Measurements from ENCODE around the gene ISX. TPM values are rescaled to one million over a fixed set of nuclear protein-coding genes. Genes with fewer than 3 reads are reported as not detected.

The ISX gene
- polyA plus RNA-seq (2011; rRNA removed) (not detected in 2 replicates), polyA minus RNA-seq (2011; rRNA and poly(A)+ RNA removed) (not detected in 2 replicates)

DNA sequence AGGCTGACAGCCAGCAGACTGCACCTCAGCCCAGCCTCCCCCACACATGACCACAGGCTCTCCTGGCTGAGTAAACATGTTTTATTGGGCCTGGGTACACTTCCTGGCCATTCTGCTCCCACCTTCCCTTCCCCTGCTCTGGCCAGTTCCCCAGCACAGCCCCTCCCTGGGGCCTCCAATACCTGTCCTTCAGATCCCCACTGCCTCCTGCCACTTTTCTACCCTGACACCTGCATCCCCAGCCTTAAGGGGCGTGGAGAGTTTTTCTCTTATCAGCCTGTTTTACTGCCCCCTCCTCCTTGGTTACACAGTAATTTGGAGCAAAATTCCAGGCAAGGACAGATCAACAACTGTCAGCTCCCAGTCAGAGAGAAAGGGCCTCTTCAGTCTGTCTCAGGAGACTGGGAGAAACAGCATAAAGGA lies at the start of gene ISX:
Gene ISX, plus strand, starts transcription at position 363 of the 423 bp plus-strand sequence. CDS start 930 bp downstream, outside the sequence.
- ChIA-PET CTCF (no interaction called here), POLR2A (no interaction called here)
- Histone ChIP-seq H3K4me3 (ENCODE audit: low read depth, low read length) (no peak within 1 kb of the TSS), H3K36me3 (ENCODE audit: control insufficient read depth, insufficient read depth, low read length) (no peaks in the 10 kb centered on the region), H3K27me3 (ENCODE audit: control insufficient read depth, insufficient read depth, low read length) (no peaks in the 10 kb centered on the region)
- TF ChIP-seq, protein P1, sequence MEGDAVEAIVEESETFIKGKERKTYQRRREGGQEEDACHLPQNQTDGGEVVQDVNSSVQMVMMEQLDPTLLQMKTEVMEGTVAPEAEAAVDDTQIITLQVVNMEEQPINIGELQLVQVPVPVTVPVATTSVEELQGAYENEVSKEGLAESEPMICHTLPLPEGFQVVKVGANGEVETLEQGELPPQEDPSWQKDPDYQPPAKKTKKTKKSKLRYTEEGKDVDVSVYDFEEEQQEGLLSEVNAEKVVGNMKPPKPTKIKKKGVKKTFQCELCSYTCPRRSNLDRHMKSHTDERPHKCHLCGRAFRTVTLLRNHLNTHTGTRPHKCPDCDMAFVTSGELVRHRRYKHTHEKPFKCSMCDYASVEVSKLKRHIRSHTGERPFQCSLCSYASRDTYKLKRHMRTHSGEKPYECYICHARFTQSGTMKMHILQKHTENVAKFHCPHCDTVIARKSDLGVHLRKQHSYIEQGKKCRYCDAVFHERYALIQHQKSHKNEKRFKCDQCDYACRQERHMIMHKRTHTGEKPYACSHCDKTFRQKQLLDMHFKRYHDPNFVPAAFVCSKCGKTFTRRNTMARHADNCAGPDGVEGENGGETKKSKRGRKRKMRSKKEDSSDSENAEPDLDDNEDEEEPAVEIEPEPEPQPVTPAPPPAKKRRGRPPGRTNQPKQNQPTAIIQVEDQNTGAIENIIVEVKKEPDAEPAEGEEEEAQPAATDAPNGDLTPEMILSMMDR (IDR thresholded peaks at IDR 0.05; ENCODE audit: insufficient read depth, low read depth, low read length): no peak
- DNase-seq (ENCODE audit: low read depth): no peak

DNA sequence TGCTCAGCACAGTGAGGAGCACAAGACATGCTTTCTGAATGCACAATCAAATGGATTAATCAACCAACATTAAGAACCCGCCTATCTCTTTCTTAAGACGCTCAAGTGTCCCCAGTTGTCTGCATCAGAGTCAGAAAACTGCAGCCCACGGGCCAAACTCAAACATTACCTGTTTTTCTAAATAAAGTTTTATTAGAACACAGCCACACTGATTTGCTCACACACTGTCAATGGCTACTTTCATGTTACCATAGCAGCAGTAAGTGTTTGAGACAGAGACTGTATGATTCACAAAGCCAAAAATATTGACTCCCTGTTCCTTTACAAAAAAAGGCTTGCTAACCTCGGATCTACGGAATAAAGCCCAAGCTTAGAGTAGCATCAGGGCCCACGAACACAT lies 49.0 kb upstream of the ISX start:
- CTCF ChIA-PET: interaction anchor here (1.0 kb wide), 1 partner anchor 7 kb away, joined by 3 read pairs; no protein-coding TSS in a partner anchor
- Histone ChIP-seq H3K27me3 (ENCODE audit: control insufficient read depth, insufficient read depth, low read length) (no peaks in the 10 kb centered on the region), H3K4me3 (ENCODE audit: low read depth, low read length) (no peak overlapping the region), H3K36me3 (ENCODE audit: control insufficient read depth, insufficient read depth, low read length) (no peaks in the 10 kb centered on the region)
- TF ChIP-seq, protein P1 (IDR thresholded peaks at IDR 0.05; ENCODE audit: insufficient read depth, low read depth, low read length): no peak
- no peak for DNase-seq (ENCODE audit: low read depth)
- POLR2A ChIA-PET: no interaction called here

- ChIA-PET POLR2A (no interaction called here), CTCF (interaction anchor here (1.4 kb wide), 1 partner anchor 1096 kb away, joined by 3 read pairs; no protein-coding TSS in a partner anchor)
- TF ChIP-seq, protein P1 (IDR thresholded peaks at IDR 0.05; ENCODE audit: insufficient read depth, low read depth, low read length): no peak
- no peak overlapping the region for H3K4me3 ChIP-seq (ENCODE audit: low read depth, low read length)
- H3K36me3 ChIP-seq (ENCODE audit: control insufficient read depth, insufficient read depth, low read length): no peaks in the 10 kb centered on the region
- DNase-seq (ENCODE audit: low read depth): no peak
- H3K27me3 ChIP-seq (ENCODE audit: control insufficient read depth, insufficient read depth, low read length): no peaks in the 10 kb centered on the region
These were observed 47.0 kb upstream of the ISX start for GRCh38 chr22:35018995-35019394.

- no peak for DNase-seq (ENCODE audit: low read depth)
- no peaks in the 10 kb centered on the region for H3K27me3 ChIP-seq (ENCODE audit: control insufficient read depth, insufficient read depth, low read length)
- CTCF ChIA-PET: interaction anchor here (1.1 to 1.3 kb wide), 2 partner anchors 606 to 1719 kb away, joined by 3 to 5 read pairs; no protein-coding TSS in a partner anchor
- POLR2A ChIA-PET: no interaction called here
- TF ChIP-seq, protein P1 (IDR thresholded peaks at IDR 0.05; ENCODE audit: insufficient read depth, low read depth, low read length): no peak
- no peaks in the 10 kb centered on the region for H3K36me3 ChIP-seq (ENCODE audit: control insufficient read depth, insufficient read depth, low read length)
- H3K4me3 ChIP-seq (ENCODE audit: low read depth, low read length): no peak overlapping the region
These were observed 45.4 kb upstream of the ISX start for GRCh38 chr22:35020517-35020916.

GRCh38 chr22:35021161-35021560 lies 44.8 kb upstream of the ISX start:
- ChIA-PET POLR2A (no interaction called here), CTCF (interaction anchor here (1.0 to 1.3 kb wide), 3 partner anchors 607 to 1720 kb away, joined by 3 to 5 read pairs (median 3); no protein-coding TSS in a partner anchor)
- DNase-seq (ENCODE audit: low read depth): no peak
- Histone ChIP-seq H3K36me3 (ENCODE audit: control insufficient read depth, insufficient read depth, low read length) (no peaks in the 10 kb centered on the region), H3K4me3 (ENCODE audit: low read depth, low read length) (no peak overlapping the region), H3K27me3 (ENCODE audit: control insufficient read depth, insufficient read depth, low read length) (no peaks in the 10 kb centered on the region)
- TF ChIP-seq, protein P1 (IDR thresholded peaks at IDR 0.05; ENCODE audit: insufficient read depth, low read depth, low read length): no peak

All from BJ (cell line).